ENCODE data around the gene TRIM31.

Gene TRIM31

DNA sequence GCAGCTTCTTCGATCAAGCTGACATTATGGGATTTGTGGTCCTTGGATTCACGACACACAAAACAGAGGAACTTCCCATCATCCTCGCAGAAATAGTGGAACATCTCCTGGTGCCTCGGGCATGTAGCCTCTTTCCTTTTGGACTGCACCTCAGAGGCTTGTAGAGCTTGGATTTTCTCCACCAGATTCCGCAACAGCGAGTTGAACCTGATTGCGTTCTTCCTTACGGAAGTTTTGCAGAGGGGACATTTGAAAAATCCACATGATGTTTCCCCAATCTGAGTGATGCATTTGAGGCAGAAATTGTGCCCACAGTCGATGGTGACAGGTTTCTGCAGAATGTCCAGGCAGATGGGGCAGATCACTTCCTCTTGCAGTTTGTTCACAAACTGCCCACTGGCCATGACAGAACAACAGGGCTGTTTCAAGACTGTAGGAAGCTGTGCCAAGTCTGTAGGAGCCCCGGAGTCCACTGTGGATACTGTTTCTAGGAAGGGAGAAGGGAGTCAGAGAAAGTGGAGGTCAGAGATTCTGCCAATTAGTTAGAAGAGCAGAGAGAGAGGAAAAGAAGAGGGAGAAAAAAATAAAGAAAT is 392 bp downstream of the TRIM31 start:
- Histone ChIP-seq H3K27me3 (replicated peaks; ENCODE audit: insufficient read depth, low read length) (no peaks in the 10 kb centered on the region), H3K27ac (ENCODE audit: low read length) (no peak overlapping the region), H2AFZ (ENCODE audit: low read length) (no peak overlapping the region), H3K36me3 (replicated peaks; ENCODE audit: insufficient read depth, low read length) (no peaks in the 10 kb centered on the region), H3K9me2 (replicated peaks; ENCODE audit: insufficient read depth, low read length) (no peaks in the 10 kb centered on the region), H3K4me2 (ENCODE audit: low read depth, low read length) (no peak overlapping the region), H3K4me1 (ENCODE audit: low read length) (peaks cover 13% of the 10 kb centered on the region), H3K79me2 (ENCODE audit: low read length) (no peaks in the 10 kb centered on the region), H3K4me3 (ENCODE audit: low read length) (no peak overlapping the region), H3K9ac (ENCODE audit: low read length) (no peak overlapping the region), H3F3A (ENCODE audit: insufficient read depth, low read length) (peaks cover 9% of the 10 kb centered on the region; the same call in 1 of the 2 replicates), H4K20me1 (ENCODE audit: insufficient read depth, low read length) (no peaks in the 10 kb centered on the region), H3K9me3 (replicated peaks; ENCODE audit: insufficient read depth, low read length) (no peaks in the 10 kb centered on the region)
- no peak for DNase-seq
- TF ChIP-seq EZH2 (optimal IDR thresholded peaks at IDR 0.05; ENCODE audit: low read depth, low read length) (no peak), EZH2phosphoT487 (IDR thresholded peaks at IDR 0.05; ENCODE audit: low read length) (no peak)
- TF ChIP-seq, protein P1, sequence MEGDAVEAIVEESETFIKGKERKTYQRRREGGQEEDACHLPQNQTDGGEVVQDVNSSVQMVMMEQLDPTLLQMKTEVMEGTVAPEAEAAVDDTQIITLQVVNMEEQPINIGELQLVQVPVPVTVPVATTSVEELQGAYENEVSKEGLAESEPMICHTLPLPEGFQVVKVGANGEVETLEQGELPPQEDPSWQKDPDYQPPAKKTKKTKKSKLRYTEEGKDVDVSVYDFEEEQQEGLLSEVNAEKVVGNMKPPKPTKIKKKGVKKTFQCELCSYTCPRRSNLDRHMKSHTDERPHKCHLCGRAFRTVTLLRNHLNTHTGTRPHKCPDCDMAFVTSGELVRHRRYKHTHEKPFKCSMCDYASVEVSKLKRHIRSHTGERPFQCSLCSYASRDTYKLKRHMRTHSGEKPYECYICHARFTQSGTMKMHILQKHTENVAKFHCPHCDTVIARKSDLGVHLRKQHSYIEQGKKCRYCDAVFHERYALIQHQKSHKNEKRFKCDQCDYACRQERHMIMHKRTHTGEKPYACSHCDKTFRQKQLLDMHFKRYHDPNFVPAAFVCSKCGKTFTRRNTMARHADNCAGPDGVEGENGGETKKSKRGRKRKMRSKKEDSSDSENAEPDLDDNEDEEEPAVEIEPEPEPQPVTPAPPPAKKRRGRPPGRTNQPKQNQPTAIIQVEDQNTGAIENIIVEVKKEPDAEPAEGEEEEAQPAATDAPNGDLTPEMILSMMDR (IDR thresholded peaks at IDR 0.05; ENCODE audit: low read length): no peak

DNA sequence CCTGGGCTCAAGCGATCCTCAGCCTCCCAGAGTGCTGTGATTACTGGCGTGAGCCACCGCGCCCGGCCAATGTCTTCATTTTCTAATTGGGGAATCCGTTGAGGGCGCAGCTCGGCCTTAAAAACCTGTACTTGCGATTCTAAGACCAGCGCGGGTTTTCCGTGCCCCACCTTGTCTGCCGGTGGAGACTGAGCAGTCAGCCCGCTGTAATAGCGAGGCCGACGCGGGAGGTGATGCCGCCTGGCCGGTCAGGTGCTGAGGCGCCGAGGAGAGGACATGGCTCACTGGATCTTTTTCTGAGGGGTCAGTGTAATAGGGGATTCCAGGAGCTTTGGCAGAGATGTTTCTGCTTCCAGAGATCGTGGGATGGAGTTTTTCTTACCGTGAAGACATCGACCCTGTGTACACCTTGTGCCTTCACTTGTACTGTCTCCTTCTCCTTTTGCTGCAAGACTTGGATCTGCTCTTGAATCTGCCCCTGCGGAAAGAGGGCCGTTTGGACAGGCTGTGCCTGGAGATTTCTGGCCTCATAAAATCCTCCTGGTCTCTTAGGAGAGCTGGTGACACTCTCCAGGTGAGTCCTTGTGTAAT is 1.5 kb downstream of the TRIM31 start:
- no peaks in the 10 kb centered on the region for H4K20me1 ChIP-seq (ENCODE audit: insufficient read depth, low read length)

DNA sequence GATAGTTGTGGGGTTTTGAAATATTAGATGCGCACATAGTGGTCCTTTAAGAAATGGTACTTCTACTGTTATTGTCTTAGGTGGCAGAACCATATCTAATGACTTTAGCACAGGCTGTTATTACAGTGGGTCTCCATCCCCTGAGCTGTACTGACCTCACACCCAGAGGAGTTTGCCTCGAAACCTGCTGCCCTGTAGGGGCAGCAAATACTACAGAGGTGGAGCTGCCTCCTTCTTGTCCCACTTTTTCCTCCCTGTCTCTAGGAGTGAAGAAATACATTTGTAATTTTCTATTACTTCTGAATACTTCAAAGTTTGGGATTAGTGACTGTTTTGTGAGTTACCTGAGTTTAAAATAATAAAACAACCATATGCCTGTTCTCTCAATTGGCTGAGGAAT is 8.2 kb downstream of the TRIM31 start:
- H3K4me2 ChIP-seq (ENCODE audit: low read depth, low read length): no peak overlapping the region
- no peak for DNase-seq
- no peaks in the 10 kb centered on the region for H3K79me2 ChIP-seq (ENCODE audit: low read length)
- no peaks in the 10 kb centered on the region for H3K9me3 ChIP-seq (replicated peaks; ENCODE audit: insufficient read depth, low read length)
- H3K9me2 ChIP-seq (replicated peaks; ENCODE audit: insufficient read depth, low read length): no peaks in the 10 kb centered on the region
- H3K27ac ChIP-seq (ENCODE audit: low read length): no peak overlapping the region
- peaks cover 15% of the 10 kb centered on the region for H3K4me1 ChIP-seq (ENCODE audit: low read length)
- H3F3A ChIP-seq (ENCODE audit: insufficient read depth, low read length): peaks cover 15% of the 10 kb centered on the region
- H3K9ac ChIP-seq (ENCODE audit: low read length): no peak overlapping the region
- TF ChIP-seq, protein P1 (IDR thresholded peaks at IDR 0.05; ENCODE audit: low read length): no peak
- no peak for TF ChIP-seq EZH2phosphoT487 (IDR thresholded peaks at IDR 0.05; ENCODE audit: low read length)
- TF ChIP-seq EZH2 (optimal IDR thresholded peaks at IDR 0.05; ENCODE audit: low read depth, low read length): no peak
- H4K20me1 ChIP-seq (ENCODE audit: insufficient read depth, low read length): no peaks in the 10 kb centered on the region
- no peaks in the 10 kb centered on the region for H3K36me3 ChIP-seq (replicated peaks; ENCODE audit: insufficient read depth, low read length)
- peaks cover 20% of the 10 kb centered on the region for H3K27me3 ChIP-seq (replicated peaks; ENCODE audit: insufficient read depth, low read length)
- H3K4me3 ChIP-seq (ENCODE audit: low read length): no peak overlapping the region
- H2AFZ ChIP-seq (ENCODE audit: low read length): no peak overlapping the region

More for the DNA sequence above, 1.5 kb downstream of the TRIM31 start:
- Histone ChIP-seq H2AFZ (ENCODE audit: low read length) (no peak overlapping the region), H3K4me3 (ENCODE audit: low read length) (no peak overlapping the region), H3K36me3 (replicated peaks; ENCODE audit: insufficient read depth, low read length) (no peaks in the 10 kb centered on the region), H3K9ac (ENCODE audit: low read length) (no peak overlapping the region), H3K79me2 (ENCODE audit: low read length) (no peaks in the 10 kb centered on the region), H3K4me1 (ENCODE audit: low read length) (peaks cover 13% of the 10 kb centered on the region), H3K9me3 (replicated peaks; ENCODE audit: insufficient read depth, low read length) (no peaks in the 10 kb centered on the region), H3K27me3 (replicated peaks; ENCODE audit: insufficient read depth, low read length) (no peaks in the 10 kb centered on the region), H3K9me2 (replicated peaks; ENCODE audit: insufficient read depth, low read length) (no peaks in the 10 kb centered on the region), H3F3A (ENCODE audit: insufficient read depth, low read length) (peaks cover 9% of the 10 kb centered on the region; the same call in 1 of the 2 replicates), H3K27ac (ENCODE audit: low read length) (no peak overlapping the region), H3K4me2 (ENCODE audit: low read depth, low read length) (no peak overlapping the region)
- DNase-seq: no peak
- TF ChIP-seq EZH2 (optimal IDR thresholded peaks at IDR 0.05; ENCODE audit: low read depth, low read length) (no peak), EZH2phosphoT487 (IDR thresholded peaks at IDR 0.05; ENCODE audit: low read length) (no peak)
- TF ChIP-seq, protein P1 (IDR thresholded peaks at IDR 0.05; ENCODE audit: low read length): no peak
